ENCODE results near the gene SF3B3.
"Not testable (repeated sequence)": the region's sequence is repeated elsewhere in the genome, so short reads cannot be mapped to it uniquely, and the experiment has no call there.

SF3B3 gene

GRCh38 chr16:70592106-70592571 lies 68.5 kb downstream of the SF3B3 start:
- no peak for DNase-seq

GRCh38 chr16:70593544-70593943 lies 69.9 kb downstream of the SF3B3 start:
- DNase-seq = no peak

- no peak for DNase-seq
Observed at GRCh38 chr16:70594569-70594968, 71.0 kb downstream of the SF3B3 start.

GRCh38 chr16:70597135-70597835 lies 73.7 kb downstream of the SF3B3 start:
- no peak for DNase-seq

- no peak for DNase-seq
Observed at GRCh38 chr16:70598937-70599503, 75.4 kb downstream of the SF3B3 start.

- no peak for DNase-seq
Observed at GRCh38 chr16:70600730-70601129, 77.1 kb downstream of the SF3B3 start.

GRCh38 chr16:70601576-70602575 lies 78.3 kb downstream of the SF3B3 start:
- no peak for DNase-seq

- no peak for DNase-seq
Observed at GRCh38 chr16:70602831-70603230, 79.2 kb downstream of the SF3B3 start.

GRCh38 chr16:70604407-70605282 lies 81.0 kb downstream of the SF3B3 start:
- no peak for DNase-seq

DNA sequence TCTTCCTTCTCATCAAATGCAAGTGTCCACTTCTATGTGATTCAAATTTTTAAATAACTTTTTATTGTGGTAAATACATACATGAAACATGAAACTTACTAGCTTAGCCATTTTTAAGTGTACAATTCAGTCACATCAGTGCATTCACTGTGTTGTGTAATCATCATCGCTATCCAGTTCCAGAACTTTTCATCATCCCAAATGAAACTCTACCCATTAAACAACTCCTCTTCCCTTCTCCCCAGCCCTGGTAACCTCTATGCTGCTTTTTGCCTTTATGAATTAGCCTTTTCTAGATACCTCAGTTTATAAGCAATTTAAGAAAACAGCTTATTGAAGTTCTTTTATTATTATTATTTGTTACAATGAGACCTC lies 81.7 kb downstream of the SF3B3 start:
- no peak for DNase-seq

DNA sequence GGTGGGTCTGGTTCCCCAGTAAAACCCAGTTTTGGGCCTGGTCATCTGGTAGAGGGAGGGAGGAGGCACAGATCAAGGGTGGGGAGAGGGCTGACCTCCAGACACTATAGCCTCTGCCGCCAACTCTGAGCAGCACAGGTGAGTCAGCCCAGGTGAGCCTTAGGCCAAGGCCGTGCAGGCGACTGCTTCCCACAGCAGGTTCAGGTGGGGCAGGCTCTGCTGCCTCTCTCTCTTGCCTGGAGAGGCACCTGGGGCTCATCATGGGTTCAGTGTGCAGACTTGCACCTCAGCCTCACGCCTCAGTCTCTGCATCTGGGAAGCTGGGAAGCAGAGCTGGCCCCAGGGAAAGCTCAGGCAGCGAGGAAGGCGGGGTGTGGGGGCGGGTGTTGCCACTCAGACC lies 84.9 kb downstream of the SF3B3 start:
- DNase-seq = no peak

GRCh38 chr16:70610273-70611223 lies 86.9 kb downstream of the SF3B3 start:
- DNase-seq = no peak

DNA sequence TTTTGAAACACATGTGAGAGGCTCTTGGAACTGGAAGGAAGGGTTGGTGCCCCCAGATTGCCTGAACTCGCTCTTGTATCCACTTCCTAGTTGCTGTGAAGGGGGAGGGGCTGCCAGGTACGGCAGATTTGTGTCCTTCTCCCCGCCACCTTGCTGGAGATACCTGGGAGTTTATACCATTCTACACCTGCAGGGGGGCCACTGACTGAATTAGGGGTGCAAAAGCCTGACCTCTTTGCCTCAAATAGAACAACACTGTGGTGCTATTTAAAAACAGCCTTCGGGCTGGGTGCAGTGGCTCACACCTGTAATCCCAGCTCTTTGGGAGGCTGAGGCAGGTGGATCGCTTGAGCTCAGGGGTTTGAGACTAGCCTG lies 87.6 kb downstream of the SF3B3 start:
- no peak for DNase-seq

GRCh38 chr16:70611785-70612303 lies 88.2 kb downstream of the SF3B3 start:
- DNase-seq = no peak

GRCh38 chr16:70612931-70613330 lies 89.3 kb downstream of the SF3B3 start:
- no peak for DNase-seq

DNA sequence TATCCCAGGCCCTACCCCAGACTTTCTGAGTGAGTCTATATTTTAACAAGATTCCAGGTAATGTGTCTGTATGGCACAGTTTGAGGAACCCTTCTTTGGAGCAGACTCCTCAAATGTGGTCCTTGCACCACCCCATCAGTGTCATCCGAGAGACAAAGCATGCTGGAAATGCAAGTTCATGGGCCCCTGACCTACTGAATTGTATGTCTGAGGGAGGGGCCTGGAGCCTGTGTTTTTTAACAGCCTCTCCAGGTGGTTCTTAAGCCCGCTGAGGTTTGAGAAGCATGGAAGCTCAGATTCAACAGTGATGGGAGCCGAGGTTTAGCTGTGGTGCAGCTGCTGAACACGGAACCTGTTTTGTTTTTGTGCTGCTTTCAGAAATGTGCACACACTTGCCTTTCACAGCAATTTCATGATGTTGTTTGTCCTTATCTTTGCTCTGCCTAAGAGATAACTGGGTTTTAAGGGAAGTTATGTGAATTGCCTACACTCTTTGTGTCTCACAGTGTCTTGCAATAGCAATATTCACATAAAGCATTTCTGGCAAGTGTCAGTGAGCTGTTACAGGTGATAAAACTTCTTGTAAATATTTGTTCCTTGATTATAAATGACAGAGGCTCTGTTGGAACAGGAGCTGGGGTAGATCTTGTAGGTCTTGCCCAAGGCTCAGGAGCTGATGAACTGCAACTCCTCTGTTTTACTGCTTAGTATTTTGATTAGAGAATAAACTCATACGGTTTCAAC lies 90.8 kb downstream of the SF3B3 start:
- no peak for DNase-seq

- no peak for DNase-seq
Observed at GRCh38 chr16:70615945-70616344, 92.3 kb downstream of the SF3B3 start.

GRCh38 chr16:70621864-70622263 lies 98.2 kb downstream of the SF3B3 start:
- not testable (repeated sequence) for DNase-seq
